ENCODE data around the gene PPP4C. TPM values are rescaled to one million over a fixed set of nuclear protein-coding genes. Genes with fewer than 3 reads are reported as not detected.
A peak's percentile ranks its signal among the peaks of the same experiment; 100 is the strongest.

Gene PPP4C
- total RNA-seq, 1 experiment from 2014 or later, result 163 TPM

DNA sequence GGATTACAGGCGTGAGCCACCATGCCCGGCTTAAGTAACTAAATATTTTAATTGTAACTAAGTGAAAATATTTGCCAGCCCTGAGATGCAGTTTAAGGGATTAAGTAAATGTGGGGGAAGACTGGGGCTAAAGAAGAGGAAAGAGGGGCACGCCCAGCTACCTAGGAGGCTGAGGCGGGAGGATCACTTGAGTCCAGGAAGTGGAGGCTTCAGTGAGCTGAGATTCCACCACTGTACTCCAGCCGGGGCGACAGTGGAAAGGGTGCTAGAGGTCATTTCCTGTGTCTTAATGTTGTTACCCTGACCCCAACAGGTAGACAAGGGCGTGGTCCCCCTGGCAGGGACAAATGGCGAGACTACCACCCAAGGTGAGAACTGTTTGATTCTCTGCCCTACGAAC lies 7.5 kb upstream of the PPP4C start:
- no peak overlapping the region for H4K91ac ChIP-seq (ENCODE audit: insufficient read length, low read depth, low read length)
- H3K27me3 ChIP-seq (ENCODE audit: insufficient read depth, low read length), result no peaks in the 10 kb centered on the region
- H2BK15ac ChIP-seq (ENCODE audit: low read depth, low read length), result no peak overlapping the region
- H3K23ac ChIP-seq (ENCODE audit: insufficient read length, low read depth, low read length), result no peak overlapping the region
- no CpG with 5 or more reads among the region's 9 CpGs for WGBS (ENCODE audit: extremely low coverage, insufficient read length, low lambda C conversion rate)
- H2AFZ ChIP-seq (ENCODE audit: low read length), result no peak overlapping the region
- H3K79me1 ChIP-seq (ENCODE audit: insufficient read depth, low read depth, low read length, poor library complexity, severe bottlenecking), result peaks cover 7% of the 10 kb centered on the region
- no peaks in the 10 kb centered on the region; the same call in 1 of the 2 replicates for H3K4me1 ChIP-seq (ENCODE audit: insufficient read depth, low read length)
- no peak overlapping the region for H3K18ac ChIP-seq (ENCODE audit: insufficient read length, low read depth, low read length)
- H2BK120ac ChIP-seq (ENCODE audit: low read depth, low read length, poor library complexity, severe bottlenecking), result no peak overlapping the region
- TF ChIP-seq, protein P1, sequence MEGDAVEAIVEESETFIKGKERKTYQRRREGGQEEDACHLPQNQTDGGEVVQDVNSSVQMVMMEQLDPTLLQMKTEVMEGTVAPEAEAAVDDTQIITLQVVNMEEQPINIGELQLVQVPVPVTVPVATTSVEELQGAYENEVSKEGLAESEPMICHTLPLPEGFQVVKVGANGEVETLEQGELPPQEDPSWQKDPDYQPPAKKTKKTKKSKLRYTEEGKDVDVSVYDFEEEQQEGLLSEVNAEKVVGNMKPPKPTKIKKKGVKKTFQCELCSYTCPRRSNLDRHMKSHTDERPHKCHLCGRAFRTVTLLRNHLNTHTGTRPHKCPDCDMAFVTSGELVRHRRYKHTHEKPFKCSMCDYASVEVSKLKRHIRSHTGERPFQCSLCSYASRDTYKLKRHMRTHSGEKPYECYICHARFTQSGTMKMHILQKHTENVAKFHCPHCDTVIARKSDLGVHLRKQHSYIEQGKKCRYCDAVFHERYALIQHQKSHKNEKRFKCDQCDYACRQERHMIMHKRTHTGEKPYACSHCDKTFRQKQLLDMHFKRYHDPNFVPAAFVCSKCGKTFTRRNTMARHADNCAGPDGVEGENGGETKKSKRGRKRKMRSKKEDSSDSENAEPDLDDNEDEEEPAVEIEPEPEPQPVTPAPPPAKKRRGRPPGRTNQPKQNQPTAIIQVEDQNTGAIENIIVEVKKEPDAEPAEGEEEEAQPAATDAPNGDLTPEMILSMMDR (conservative IDR thresholded peaks at IDR 0.05), result no peak
- Mint-ChIP-seq H3K4me3 (no peak overlapping the region; a peak in 3 of 5 replicates), H3K4me1 (peaks cover 17 to 28% of the 10 kb centered on the region in 2 experiments), H3K9me3 (no peaks in the 10 kb centered on the region; a peak in 1 of 5 replicates), H3K27ac (peak overlapping the region in 2 of 3 experiments; percentile 40 to 57; a peak in 2 of 7 replicates), H3K27me3 (ENCODE audit: low read depth) (no peaks in the 10 kb centered on the region; the same call in 1 of the 2 replicates), H3K36me3 (ENCODE audit: insufficient read depth in 1 of 3, low read depth in 3 of 3) (peaks cover 51 to 69% (median 58%) of the 10 kb centered on the region in 3 experiments)
- H4K5ac ChIP-seq (ENCODE audit: insufficient read length, low read depth, low read length), result no peak overlapping the region
- H3K4me2 ChIP-seq (ENCODE audit: insufficient read depth, insufficient read length, low read length), result no peak overlapping the region
- no peak for DNase-seq
- no peaks in the 10 kb centered on the region for H3K9me3 ChIP-seq (ENCODE audit: control insufficient read depth, low read depth, low read length)
- H3K14ac ChIP-seq (ENCODE audit: insufficient read depth, low read length), result no peak overlapping the region
- no peak overlapping the region for H3K4ac ChIP-seq (ENCODE audit: low read depth, low read length)
- H3T11ph ChIP-seq (ENCODE audit: low read length), result no peak overlapping the region
- H3K56ac ChIP-seq (ENCODE audit: insufficient read length, low read depth, low read length), result no peak overlapping the region
- no peak overlapping the region for H2BK12ac ChIP-seq (ENCODE audit: insufficient read length, low read depth, low read length)
- H2BK20ac ChIP-seq (ENCODE audit: low read depth, low read length, poor library complexity, severe bottlenecking), result no peak overlapping the region
- H2BK5ac ChIP-seq (ENCODE audit: insufficient read length, low read length), result no peak overlapping the region
- H2AK5ac ChIP-seq (ENCODE audit: insufficient read length, low read length), result no peak overlapping the region
- H3K27ac ChIP-seq (ENCODE audit: insufficient read length, low read depth, low read length), result no peak overlapping the region
- peaks cover 17% of the 10 kb centered on the region for H3K23me2 ChIP-seq (ENCODE audit: insufficient read length, low read depth, low read length, poor library complexity, severe bottlenecking)
- H3K79me2 ChIP-seq (ENCODE audit: insufficient read depth, low read length), result peaks cover 12% of the 10 kb centered on the region; the same call in 1 of the 2 replicates
- H3K9ac ChIP-seq (ENCODE audit: extremely low read depth, insufficient read length, low read length), result no peak overlapping the region
- no peak overlapping the region for H4K8ac ChIP-seq (replicated peaks; ENCODE audit: insufficient read length, low read depth, low read length)
- no peaks in the 10 kb centered on the region for H4K20me1 ChIP-seq (ENCODE audit: control insufficient read depth, insufficient read depth, insufficient read length)
